ENCODE results near the gene SNAPC4. TPM values are rescaled to one million over a fixed set of nuclear protein-coding genes. Genes with fewer than 3 reads are reported as not detected.
A peak's percentile ranks its signal among the peaks of the same experiment; 100 is the strongest.

The SNAPC4 gene
- total RNA-seq, 1 experiment from 2014 or later = 13.3 TPM

DNA sequence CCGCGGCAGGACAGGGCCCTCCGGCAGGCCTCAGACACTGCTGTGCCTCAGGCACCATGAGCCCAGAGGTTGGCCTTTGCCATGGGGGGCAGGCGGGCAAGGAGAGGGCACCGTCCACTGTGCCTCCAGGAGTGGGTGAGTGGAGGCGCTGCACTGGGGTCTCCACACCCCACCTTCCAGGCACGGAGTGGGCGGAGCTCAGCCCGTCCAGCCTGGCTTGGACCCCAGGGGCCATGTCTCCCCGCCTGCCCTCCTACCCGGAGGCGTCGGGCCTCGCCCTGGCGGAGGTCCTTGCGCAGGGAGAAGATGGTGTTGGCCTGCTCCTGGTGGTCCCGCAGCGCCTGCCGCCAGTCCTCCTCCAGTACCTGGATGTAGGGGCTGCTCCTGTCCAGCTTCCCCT, 29.9 kb downstream of the SNAPC4 start:
- Histone ChIP-seq H3K36me3 (replicated peaks; ENCODE audit: control insufficient read depth, insufficient read depth, low read length) (no peaks in the 10 kb centered on the region), H3K27me3 (ENCODE audit: control insufficient read depth, insufficient read depth, low read length) (no peaks in the 10 kb centered on the region), H3K4me3 (ENCODE audit: insufficient read depth, low read depth, low read length) (no peak overlapping the region)
- DNase-seq = peak; percentile 67

- H3K4me3 ChIP-seq (ENCODE audit: insufficient read depth, low read depth, low read length) = no peak overlapping the region
- DNase-seq = peak; percentile 63
- H3K27me3 ChIP-seq (ENCODE audit: control insufficient read depth, insufficient read depth, low read length) = no peaks in the 10 kb centered on the region
- H3K36me3 ChIP-seq (replicated peaks; ENCODE audit: control insufficient read depth, insufficient read depth, low read length) = no peaks in the 10 kb centered on the region
These were observed 31.8 kb downstream of the SNAPC4 start for GRCh38 chr9:136368190-136368589.

- no peak overlapping the region for H3K4me3 ChIP-seq (ENCODE audit: insufficient read depth, low read depth, low read length)
- H3K36me3 ChIP-seq (replicated peaks; ENCODE audit: control insufficient read depth, insufficient read depth, low read length) = no peaks in the 10 kb centered on the region
- H3K27me3 ChIP-seq (ENCODE audit: control insufficient read depth, insufficient read depth, low read length) = no peaks in the 10 kb centered on the region
- no peak for DNase-seq
These were observed 32.4 kb downstream of the SNAPC4 start for GRCh38 chr9:136367296-136368145.

GRCh38 chr9:136366826-136367225, 33.1 kb downstream of the SNAPC4 start:
- Histone ChIP-seq H3K36me3 (replicated peaks; ENCODE audit: control insufficient read depth, insufficient read depth, low read length) (no peaks in the 10 kb centered on the region), H3K4me3 (ENCODE audit: insufficient read depth, low read depth, low read length) (no peak overlapping the region), H3K27me3 (ENCODE audit: control insufficient read depth, insufficient read depth, low read length) (no peaks in the 10 kb centered on the region)
- DNase-seq = no peak

- Histone ChIP-seq H3K36me3 (replicated peaks; ENCODE audit: control insufficient read depth, insufficient read depth, low read length) (no peaks in the 10 kb centered on the region; the same call in 1 of the 2 replicates), H3K27me3 (ENCODE audit: control insufficient read depth, insufficient read depth, low read length) (no peaks in the 10 kb centered on the region), H3K4me3 (ENCODE audit: insufficient read depth, low read depth, low read length) (no peak overlapping the region)
- DNase-seq = no peak
These were observed 34.2 kb downstream of the SNAPC4 start for GRCh38 chr9:136365775-136366222.

- H3K36me3 ChIP-seq (replicated peaks; ENCODE audit: control insufficient read depth, insufficient read depth, low read length) = no peaks in the 10 kb centered on the region; the same call in 1 of the 2 replicates
- no peaks in the 10 kb centered on the region for H3K27me3 ChIP-seq (ENCODE audit: control insufficient read depth, insufficient read depth, low read length)
- no peak overlapping the region for H3K4me3 ChIP-seq (ENCODE audit: insufficient read depth, low read depth, low read length)
- peak; percentile 74 for DNase-seq
These were observed 34.8 kb downstream of the SNAPC4 start for GRCh38 chr9:136364942-136365774.

DNA sequence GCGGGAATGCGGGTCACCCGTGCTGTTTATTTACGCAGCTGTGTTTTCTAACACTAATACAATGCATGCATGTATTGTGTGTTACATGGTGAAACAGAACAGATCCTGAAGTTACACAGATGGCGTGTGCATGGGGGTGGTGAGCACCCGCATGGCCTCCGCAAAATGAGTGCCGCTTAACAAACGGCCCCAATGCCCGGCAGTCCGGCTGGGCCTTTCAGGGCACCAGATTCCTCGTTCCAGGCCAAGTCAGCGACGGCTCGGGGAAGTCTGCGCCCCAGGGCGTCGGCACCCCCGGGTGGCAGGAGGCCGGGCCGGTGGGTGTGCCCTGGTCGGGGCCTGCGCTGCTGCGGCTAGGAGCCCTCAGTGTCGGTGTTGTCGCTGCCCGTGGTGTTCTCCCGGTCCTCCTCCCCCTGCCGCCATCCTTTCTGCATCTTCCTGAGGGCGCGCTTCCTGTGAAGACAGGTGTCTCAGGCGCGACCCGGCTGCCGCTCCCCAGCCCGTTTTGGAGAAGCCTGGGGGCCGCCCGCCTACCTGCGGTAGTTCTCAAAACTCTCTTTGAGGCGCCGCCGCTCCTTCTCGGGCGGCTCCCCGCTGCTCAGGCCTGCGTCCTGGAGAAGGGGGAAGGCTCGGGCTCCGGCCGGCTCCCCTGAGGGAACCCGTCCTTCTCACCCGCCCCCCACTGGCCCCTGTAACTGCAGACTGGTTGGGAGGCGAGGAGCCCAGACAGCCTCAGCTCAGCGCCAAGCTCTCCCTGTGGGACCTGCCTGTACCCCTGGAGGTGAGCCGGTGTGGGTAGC, 35.8 kb downstream of the SNAPC4 start:
- H3K36me3 ChIP-seq (replicated peaks; ENCODE audit: control insufficient read depth, insufficient read depth, low read length) = no peaks in the 10 kb centered on the region; the same call in 1 of the 2 replicates
- DNase-seq = no peak
- no peaks in the 10 kb centered on the region for H3K27me3 ChIP-seq (ENCODE audit: control insufficient read depth, insufficient read depth, low read length)
- peak overlapping the region; percentile 8; the same call in 1 of the 2 replicates for H3K4me3 ChIP-seq (ENCODE audit: insufficient read depth, low read depth, low read length)

DNA sequence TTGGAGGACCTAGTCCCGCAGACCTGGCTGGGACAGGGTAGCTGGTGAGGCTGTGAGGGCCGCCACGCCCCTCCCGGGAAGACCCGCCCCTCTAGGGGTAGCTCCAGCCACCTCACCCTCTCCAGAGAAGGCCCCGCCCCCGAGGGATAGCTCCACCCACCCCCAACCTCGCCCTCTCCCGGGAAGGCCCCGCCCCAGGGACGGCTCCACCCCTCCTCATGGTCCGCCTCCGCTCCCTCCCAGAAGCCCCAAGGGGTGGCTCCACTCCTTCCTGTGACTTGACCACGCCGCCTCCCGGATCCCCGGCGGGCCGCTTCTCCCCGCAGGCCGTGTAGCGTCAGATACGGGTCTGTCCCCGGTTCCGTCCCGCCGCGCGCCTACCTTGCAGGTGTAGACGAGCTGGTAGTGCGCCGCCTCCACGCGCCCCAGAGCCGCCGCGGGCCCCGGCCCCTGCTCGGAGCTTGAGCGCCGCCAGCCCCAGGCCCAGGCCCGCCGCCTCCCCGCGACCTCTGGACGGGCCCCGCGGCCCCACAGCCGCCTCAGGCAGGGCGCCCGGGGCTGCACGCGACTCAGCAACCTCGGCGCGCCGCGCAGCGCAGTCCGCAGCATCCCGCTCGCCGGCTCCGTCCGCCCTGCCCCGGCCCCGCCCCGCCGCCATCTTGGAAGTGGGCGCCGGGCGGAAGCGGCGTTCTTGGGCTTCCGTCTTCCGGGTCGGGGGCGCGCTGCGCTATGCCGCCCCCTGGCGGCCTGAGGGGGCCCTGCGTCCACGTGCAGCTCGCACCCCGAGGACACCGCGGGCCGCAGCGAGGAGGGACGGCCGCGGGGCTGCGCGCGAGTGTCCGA, 36.6 kb downstream of the SNAPC4 start, which contains the start of gene DNLZ:
Gene DNLZ (minus strand): TSS at position 639 of the 843 bp plus-strand sequence. CDS start 30 bp downstream, at position 609.
- DNase-seq = no peak

GRCh38 chr9:136362450-136362784, 37.6 kb downstream of the SNAPC4 start:
- DNase-seq = no peak
- Histone ChIP-seq H3K36me3 (replicated peaks; ENCODE audit: control insufficient read depth, insufficient read depth, low read length) (no peaks in the 10 kb centered on the region; the same call in 1 of the 2 replicates), H3K27me3 (ENCODE audit: control insufficient read depth, insufficient read depth, low read length) (no peaks in the 10 kb centered on the region), H3K4me3 (ENCODE audit: insufficient read depth, low read depth, low read length) (no peak overlapping the region)

More for the DNA sequence above, 36.6 kb downstream of the SNAPC4 start, which contains the start of gene DNLZ:
- Histone ChIP-seq H3K36me3 (replicated peaks; ENCODE audit: control insufficient read depth, insufficient read depth, low read length) (no peaks in the 10 kb centered on the region; the same call in 1 of the 2 replicates), H3K27me3 (ENCODE audit: control insufficient read depth, insufficient read depth, low read length) (no peaks in the 10 kb centered on the region), H3K4me3 (ENCODE audit: insufficient read depth, low read depth, low read length) (peak within 1 kb of the TSS; percentile 66)

DNA sequence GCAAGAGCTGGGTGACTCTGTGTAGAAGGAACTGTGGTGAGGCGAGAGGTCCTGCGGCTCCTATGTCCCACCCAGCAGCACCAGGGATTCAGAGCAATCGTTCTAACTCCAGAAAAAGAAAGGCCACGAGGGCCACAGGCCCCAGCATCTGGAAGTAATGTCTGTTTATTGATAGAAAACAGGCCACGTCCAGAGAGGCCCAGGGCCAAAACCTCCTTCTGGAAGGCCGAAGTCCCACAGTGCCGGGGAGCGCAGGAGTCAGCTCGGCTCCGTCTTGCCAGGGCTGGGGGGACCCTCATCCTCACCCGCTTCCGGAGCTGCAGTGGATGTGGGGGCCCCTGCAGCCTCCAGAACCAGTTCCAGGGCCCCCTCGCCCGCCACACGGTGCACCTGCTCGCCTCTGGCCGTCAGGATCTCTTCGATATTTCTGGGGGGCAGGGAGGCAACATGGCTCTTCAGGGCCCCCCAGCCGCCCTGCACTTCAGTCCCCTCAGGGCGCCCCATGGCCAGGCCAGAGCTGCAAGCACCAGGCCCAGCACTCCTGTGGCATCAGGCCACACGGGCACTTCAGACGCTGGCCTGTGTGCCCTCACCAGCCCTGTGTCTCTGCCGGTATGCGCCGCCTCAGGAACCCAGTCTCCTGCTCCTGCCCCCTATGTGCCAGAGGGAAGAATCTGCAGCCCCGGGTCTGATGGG, 38.1 kb downstream of the SNAPC4 start:
- Histone ChIP-seq H3K36me3 (replicated peaks; ENCODE audit: control insufficient read depth, insufficient read depth, low read length) (no peaks in the 10 kb centered on the region; the same call in 1 of the 2 replicates), H3K27me3 (ENCODE audit: control insufficient read depth, insufficient read depth, low read length) (no peaks in the 10 kb centered on the region), H3K4me3 (ENCODE audit: insufficient read depth, low read depth, low read length) (no peak overlapping the region)
- DNase-seq = peak; percentile 66

DNA sequence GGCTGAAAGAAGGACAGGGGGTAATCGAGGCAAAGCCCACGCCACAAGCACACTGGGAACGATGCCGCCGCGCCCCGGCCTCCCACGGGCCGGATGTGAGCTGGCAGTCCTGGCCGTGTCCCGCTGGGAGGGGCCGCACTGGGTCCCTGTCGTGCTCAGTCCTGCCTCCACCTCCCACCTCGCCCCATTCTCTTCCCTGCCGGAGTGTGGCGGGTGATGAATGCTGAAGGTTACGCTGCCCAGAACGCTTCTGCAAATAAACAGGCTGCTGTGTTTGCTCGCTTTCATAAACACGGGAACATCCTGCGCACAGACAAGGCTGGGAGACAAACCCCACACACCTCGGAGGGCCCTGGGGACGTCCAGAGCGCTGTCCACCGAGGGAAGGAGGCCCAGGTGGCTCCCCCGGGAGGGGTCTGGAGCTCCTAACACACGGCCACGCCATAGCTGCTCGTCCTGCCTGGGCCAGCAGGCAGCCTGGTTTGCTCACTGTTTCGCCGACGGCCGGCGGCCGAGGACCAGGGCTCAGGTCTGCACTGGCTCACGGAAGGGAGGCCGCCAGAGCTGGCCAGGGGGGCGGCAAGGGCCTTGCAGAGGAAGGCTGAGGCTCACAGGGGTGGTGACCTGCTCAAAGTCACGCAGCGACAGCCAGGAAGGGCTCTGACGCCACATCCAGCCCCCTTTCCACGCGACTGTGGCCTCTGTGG, 38.8 kb downstream of the SNAPC4 start:
- Histone ChIP-seq H3K27me3 (ENCODE audit: control insufficient read depth, insufficient read depth, low read length) (no peaks in the 10 kb centered on the region), H3K36me3 (replicated peaks; ENCODE audit: control insufficient read depth, insufficient read depth, low read length) (no peaks in the 10 kb centered on the region; the same call in 1 of the 2 replicates), H3K4me3 (ENCODE audit: insufficient read depth, low read depth, low read length) (no peak overlapping the region)
- peak; percentile 66 for DNase-seq

Data from H7 (cell line).